Left renal pelvis (tissue), 4 donors: ENCODE data around the gene NUP205. TPM values are rescaled to one million over a fixed set of nuclear protein-coding genes. Genes with fewer than 3 reads are reported as not detected.

Source experiments
- DNase-seq, 4 donors: peaks; one replicate each; pipeline ENCODE4 v3.0.0-alpha.2; 2013; ENCODE audit warnings: low read depth in 4 of 4, low spot score in 3 of 4
- polyA plus RNA-seq, 4 donors: library from polyadenylated mRNA; unstranded; fragments of 120-200 nt; gene quantifications; one replicate each; pipeline ENCODE4 v1.2.1, GENCODE V29; 2013; ENCODE audit not compliant: insufficient read length in 4 of 4

The NUP205 gene
- polyA plus RNA-seq = 10 to 100 TPM; 48.6 to 71.4 (median 69.6) TPM

DNA sequence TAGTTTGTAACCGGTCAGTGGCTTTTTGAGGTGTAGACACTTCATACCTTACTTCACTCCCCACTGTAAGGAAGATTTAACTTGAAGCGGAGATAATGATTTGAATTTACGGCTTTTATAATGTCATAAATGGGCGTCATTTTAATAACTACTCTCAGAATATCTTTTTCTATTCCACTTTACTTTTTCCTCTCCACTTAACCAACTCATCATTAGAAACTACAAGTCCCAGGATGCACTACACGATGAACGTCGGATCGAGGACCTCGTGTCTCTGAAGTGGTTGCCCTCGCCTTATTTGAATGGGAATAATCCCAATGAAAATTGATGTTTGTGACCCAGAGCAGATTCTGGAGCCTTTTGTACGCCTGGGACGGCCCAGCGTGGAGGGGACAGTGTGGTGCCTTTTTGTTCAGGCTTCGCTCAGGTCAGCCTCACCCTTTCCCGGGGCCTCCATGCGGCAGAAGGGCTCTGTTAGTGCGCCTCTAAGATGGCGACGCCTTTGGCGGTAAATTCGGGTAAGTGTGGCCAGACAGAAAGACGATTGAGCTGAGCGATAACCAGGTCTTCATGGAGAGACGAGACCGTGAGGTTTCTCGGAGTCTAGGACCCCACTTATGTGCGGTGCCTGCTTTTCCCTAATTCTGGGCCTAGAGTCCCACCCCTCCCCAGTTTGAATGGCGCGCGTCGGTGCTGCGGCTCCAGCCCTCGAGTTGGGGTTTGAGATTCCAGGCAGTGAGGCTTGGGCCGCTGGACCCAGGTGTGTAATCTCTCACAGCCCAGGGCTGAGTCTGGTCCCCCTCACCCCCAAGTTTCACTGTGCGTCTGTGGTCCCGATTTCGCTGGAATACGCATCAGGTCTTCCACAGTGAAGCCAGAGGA is at the start of gene NUP205:
TSS of gene NUP205 (plus strand) at position 463 of the 882 bp plus-strand sequence. CDS start at position 491, 28 bp downstream.
- DNase-seq = peak; percentile 76 to 88 (median 80)

DNA sequence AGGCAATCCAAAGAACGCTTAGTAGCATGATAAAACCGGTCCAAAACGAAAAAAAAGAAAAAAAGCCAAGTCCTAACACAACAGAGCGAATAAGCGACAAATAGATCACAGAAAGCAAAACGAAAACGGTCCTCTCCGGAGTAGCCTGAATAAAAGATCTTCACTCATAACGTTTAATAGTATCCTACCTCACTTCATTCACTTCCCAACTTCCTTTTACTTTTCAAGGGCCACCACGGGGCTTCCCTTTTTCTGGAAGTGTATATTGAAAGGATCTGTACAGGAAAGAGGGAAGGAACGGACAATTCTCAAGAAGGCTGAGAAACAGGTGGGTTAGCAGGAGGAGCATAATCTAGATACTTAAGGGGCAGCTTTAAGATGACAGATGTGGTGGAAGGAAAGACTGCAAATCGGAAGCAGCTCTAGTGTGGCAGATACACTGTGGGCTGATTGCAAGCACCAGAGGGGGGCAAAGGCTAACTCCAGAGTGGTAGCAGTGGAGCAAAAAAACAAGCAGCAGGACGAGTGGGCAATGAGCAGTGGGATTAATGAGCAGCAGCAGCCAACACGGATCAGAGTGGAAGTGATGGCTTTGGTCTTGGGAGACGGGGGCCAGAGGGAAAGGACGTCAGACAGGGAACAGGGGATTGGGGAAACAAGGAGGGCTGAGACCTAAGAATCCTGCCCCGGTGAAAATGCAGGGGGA is 48.7 kb upstream of the NUP205 start:
- peak in 1 of 4 donors; percentile 33 for DNase-seq

GRCh38 chr7:135509589-135509838 is 48.2 kb upstream of the NUP205 start:
- peak in 1 of 4 donors; percentile 16 for DNase-seq

GRCh38 chr7:135509839-135510591 is 47.7 kb upstream of the NUP205 start, which contains the start of gene CNOT4:
CNOT4 (minus strand) TSS chr7:135510102; CDS start chr7:135438331, 71,771 bp downstream.
- peak; percentile 88 to 93 (median 90) for DNase-seq

DNA sequence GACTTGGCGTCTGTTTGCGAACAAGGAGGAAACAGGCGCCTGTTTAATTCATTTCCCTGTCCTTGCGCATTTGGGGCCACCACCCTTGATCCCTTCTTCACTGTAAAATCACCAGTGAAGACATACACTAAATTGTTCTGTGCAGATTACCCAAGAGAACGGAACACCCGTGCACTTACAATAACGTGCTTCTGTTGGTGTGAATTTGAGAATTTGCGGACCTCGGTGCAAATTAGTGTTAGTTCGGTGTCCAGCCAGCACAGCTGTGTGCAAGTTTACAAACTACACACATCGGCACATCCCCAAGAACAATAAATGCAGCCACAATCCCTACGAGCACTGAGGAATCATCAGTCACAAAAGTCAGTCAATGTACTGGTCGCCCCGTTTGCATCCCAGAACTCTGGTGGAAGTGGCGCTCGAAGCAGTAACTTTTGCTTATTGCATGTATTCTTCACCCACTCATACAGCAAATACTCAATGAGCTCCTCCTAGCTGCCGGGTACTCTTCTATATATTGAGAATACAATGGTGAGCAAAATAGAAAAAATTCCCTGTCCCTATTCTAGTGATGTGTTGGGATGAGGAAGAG is 47.0 kb upstream of the NUP205 start:
- no peak for DNase-seq

- peak in 1 of 4 donors; percentile 22 for DNase-seq
Measured at GRCh38 chr7:135512135-135512887, 45.4 kb upstream of the NUP205 start.

- DNase-seq = no peak
Measured at GRCh38 chr7:135514856-135515255, 42.9 kb upstream of the NUP205 start.

DNA sequence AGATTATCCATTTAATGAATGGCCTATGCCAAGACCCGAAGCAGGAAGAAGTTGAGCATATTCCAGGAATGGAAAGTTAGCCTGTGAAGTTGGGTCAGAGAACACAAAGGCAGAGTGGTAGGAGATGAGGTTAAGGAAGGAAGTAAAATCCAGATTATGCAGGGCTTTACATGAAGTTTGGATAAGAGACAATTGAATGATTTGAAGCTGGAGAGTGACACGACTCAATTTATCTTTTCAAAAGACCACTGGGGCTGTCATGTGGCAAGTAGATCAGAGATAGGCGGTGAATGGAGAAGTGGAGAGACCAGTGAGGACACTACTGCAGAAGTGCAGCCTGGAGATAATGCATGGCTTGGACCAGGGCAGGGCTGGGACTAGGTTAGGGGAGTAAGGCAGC is 40.7 kb upstream of the NUP205 start:
- DNase-seq = no peak

DNA sequence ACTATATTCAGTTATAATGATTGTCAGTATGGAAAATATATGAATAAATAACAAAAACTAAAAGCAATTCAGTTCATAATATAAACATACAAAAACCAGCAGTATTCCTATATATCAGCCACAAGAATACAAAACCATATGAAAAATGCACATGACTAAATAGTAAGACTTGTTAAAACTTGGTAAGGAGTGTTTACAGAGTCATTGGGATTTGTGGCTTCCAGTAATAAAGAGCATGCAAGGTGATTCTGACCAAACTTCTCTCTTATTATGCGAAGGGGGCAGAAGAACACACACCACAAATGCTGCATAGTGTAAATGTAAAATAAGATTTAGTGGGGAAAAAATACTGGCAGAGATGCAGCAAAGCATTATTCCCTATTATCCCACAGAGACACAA is 39.0 kb upstream of the NUP205 start:
- no peak for DNase-seq

- no peak for DNase-seq
Measured at GRCh38 chr7:135519233-135519688, 38.5 kb upstream of the NUP205 start.

GRCh38 chr7:135519871-135520270 is 37.8 kb upstream of the NUP205 start:
- DNase-seq = no peak

- DNase-seq = no peak
Measured at GRCh38 chr7:135522509-135522908, 35.2 kb upstream of the NUP205 start.

DNA sequence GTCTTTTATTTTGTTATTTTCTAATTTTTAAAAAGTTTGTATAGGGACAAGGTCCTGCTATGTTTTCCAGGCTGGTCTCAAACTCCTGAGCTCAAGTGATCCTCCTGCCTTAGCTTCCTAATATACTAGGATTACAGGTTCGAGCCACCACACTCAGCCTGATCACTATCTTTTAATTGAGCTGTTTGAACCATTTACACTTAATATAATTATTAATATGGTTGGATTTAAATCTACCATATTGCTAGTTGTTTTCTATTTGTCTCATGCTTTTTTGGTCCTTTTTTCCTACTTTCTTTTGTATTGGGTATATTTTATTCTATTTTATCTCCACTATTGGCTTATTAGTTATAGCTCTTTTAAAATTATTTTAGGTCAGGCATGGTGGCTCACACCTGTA is 34.6 kb upstream of the NUP205 start:
- DNase-seq = no peak

DNA sequence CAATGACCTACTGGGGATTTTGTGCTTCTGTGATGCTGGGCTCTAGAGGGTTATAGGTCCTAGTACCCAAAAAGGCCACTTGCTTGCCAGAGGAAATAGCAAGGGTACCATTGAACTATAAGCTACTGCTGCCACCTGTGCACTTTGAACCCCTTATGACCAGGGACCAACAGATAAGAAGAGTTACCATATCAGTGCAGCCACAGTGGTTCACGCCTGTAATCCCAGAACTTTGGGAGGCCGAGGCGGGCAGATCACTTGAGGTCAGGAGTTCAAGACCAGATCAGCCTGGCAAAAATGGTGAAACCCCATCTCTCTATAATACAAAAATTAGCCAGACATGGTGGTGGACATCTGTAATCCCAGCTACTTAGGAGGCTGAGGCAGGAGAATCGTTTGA is 32.3 kb upstream of the NUP205 start:
- DNase-seq = no peak

GRCh38 chr7:135527025-135527424 is 30.7 kb upstream of the NUP205 start:
- no peak for DNase-seq

GRCh38 chr7:135536150-135536549 is 21.6 kb upstream of the NUP205 start:
- DNase-seq = no peak

GRCh38 chr7:135537453-135537852 is 20.3 kb upstream of the NUP205 start:
- DNase-seq = no peak

- DNase-seq = no peak
Measured at GRCh38 chr7:135537905-135538304, 19.8 kb upstream of the NUP205 start.

DNA sequence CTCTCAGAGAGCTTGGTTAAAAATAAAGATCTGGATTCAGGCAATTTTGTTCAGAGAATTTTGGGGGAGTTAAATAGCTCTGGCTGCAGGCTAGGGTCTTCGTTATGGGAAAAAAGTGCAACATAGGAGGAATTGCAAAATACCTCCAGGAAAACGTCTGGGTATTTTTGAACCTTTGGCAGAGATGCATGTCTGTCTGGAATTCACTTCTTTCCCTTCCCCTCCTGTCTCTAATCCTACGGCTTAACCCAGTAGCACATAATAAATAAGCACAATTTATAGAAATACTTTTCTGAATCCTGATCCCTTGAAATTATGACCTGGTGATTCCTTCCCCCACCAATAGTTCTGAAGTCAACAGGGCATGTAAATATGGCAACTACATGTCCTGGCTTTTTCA is 19.3 kb upstream of the NUP205 start:
- DNase-seq = no peak

GRCh38 chr7:135539629-135540028 is 18.1 kb upstream of the NUP205 start:
- DNase-seq = no peak
